Pulmonary artery endothelial cell (primary cell): ENCODE measurements around the gene LIME1. TPM values are rescaled to one million over a fixed set of nuclear protein-coding genes. Genes with fewer than 3 reads are reported as not detected.
A peak's percentile ranks its signal among the peaks of the same experiment; 100 is the strongest.

Experiments
- DNase-seq: peaks from one replicate; pipeline ENCODE4 v3.0.0-alpha.2; 2011; ENCODE audit warnings: low read depth, low spot score
- total RNA-seq: library from RNA; depleted of rRNA; stranded (reverse); fragments of >200 nt; gene quantifications from 2 replicates; pipeline ENCODE4 v1.2.3, GENCODE V29; 2014

LIME1 gene
- total RNA-seq, 1 donor from 2014 or later = 1.6 TPM

GRCh38 chr20:63737945-63738686 lies 1.7 kb downstream of the LIME1 start:
- DNase-seq = no peak

GRCh38 chr20:63738687-63739129 lies 2.2 kb downstream of the LIME1 start:
- DNase-seq = no peak

GRCh38 chr20:63739130-63740069 lies 2.9 kb downstream of the LIME1 start, which contains the start of gene SLC2A4RG:
Gene SLC2A4RG, plus strand, starts transcription at chr20:63739776. Its CDS starts 137 bp downstream, at chr20:63739913.
- no peak for DNase-seq

GRCh38 chr20:63740070-63740626 lies 3.7 kb downstream of the LIME1 start:
- DNase-seq = no peak

DNA sequence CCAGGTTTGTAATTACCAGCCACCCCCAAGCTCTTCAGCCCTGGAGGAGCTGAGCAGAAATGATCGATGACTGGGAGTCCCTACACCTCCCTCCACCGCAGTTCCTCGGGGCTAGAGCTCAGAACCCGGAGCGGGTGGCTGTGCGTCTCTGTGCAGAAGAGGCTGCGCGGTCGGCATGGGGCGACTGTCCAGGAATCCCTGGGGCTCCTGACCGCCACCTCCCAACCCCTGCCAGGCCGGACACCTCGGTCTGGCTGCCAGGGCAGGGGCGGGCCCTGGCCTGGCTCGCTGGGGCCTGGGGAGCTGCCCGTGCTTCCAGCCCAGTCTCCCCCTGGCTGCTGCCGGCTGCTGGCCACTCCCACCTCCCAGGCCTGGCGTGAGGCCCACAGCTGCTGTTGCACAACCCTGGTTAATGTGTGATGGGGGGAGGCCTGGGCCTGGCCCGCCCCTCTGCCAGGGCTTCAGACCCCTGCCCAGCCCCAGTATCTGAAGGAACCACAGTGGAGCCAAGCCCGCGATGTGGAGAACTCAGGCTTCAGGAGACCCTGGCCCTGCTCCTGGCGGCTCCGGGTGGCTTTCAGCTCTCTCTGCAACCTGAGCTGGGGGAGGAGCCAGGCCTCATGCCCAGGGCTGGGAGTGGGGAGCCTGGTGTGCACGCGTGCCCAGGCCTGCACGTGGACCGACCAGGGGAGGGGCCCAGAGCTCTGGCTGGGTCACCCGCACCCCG lies 4.3 kb downstream of the LIME1 start:
- peak; percentile 49 for DNase-seq

DNA sequence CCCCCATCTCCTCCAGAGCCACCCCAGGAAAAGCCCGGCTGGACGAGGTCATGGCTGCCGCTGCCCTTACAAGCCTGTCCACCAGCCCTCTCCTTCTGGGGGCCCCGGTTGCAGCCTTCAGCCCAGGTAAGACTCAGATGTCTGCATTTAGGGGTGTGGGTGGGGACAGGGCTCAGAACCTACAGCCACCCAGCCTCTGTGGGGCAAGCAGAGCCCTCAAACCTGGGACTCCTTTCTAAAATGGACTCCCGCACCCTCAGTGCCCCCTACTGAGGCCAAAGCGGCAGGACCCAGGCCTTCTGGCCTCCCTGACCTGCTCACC lies 4.9 kb downstream of the LIME1 start:
- DNase-seq = no peak

- DNase-seq = no peak
These were observed 5.4 kb downstream of the LIME1 start for GRCh38 chr20:63741676-63742380.

- no peak for DNase-seq
These were observed 6.0 kb downstream of the LIME1 start for GRCh38 chr20:63742381-63743024.

DNA sequence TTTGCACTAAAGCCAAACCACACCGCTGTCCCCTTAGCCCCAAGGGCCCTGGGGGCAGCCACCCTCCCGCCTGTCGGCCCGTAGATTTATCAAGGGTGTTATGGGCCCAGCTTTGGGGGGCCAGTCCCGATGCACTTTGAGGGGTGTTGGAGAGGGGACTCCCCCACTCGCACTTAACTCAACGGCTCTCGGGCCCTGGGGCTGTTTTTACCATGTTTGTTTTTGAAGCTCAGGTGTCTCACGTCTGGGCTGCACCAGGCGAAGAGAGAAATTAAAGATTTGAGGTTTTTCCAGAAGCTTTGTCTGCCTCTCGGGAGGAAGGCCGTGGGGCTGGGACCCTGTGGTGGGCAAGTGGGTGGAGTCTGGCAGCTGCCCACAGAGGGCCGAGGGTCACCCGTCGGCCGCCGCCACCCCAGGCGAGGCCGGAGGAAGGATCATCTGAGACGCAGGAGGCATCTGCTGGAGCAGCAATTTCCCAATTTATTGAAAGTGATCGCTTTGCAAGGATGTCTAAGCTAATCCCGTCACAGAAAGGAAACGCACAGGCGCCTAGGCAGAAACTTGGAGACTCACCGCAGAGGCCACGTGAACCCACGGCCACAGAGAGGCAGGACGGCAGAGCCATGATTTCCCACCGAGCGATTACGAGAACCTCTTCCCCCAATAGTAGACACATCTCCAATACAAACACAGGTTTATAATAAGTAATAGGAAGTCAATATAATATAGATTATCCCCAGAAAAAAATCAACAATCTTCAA lies 6.9 kb downstream of the LIME1 start:
- no peak for DNase-seq

DNA sequence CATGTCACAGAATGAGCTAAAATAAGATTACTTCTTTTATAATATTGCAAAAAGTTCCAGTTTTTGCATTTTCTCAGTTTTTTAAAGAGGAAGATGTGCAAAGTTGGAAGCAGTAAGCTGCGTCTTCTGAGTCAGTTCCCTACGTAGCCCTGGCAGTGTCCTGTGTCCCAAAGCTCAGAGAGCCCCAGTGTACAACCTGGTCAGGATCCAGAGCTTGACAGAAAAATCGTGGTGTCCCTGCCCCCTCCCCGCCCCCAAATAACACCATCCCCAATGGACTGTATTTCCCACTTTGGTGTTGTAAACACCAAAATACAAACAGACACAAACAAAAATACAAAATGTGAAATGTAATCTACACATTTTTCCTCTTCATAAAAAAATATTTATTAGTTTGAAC lies 7.7 kb downstream of the LIME1 start:
- DNase-seq = no peak

DNA sequence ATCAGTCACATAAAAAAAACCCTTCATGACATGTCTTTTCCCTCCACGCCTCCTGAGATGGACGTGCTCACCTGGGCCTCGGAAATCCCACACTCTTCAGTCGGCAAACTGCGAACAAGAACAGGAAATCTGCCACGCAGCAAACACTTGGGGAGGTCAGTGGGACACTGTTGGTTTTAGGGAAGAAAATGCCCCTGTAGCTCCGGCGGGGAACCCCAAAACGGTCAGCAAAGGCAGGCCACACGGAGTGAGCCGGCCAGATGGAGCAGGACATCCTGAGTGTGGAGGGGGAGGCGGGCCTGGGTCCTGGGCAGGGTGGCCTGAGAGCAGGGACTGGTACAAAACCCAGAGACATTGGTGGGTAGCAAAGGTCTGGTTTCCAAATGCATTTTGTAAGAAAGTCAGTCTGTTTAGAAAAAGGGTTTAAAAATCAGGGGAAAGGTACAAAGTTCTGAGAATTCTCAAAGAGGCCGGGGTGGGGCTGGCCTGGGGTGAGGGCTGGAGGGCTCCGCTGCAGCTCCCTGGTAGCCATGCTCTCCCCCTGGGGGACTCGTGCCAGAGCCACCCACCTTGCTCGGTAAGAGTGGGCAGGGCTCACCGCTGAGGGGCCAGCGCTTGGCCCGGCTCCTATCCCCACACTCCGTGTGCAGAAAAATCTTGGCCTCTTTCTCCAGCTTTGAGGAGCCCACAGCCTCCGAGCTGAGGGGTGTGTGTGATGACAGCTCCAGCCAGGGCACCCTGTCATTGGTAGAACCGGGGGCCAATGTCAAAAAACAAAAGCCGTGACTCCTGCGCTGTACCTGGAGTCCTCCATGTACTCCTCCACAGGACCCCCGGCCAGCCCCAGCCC lies 8.3 kb downstream of the LIME1 start:
- no peak for DNase-seq

GRCh38 chr20:63745424-63745805 lies 9.0 kb downstream of the LIME1 start:
- no peak for DNase-seq

DNA sequence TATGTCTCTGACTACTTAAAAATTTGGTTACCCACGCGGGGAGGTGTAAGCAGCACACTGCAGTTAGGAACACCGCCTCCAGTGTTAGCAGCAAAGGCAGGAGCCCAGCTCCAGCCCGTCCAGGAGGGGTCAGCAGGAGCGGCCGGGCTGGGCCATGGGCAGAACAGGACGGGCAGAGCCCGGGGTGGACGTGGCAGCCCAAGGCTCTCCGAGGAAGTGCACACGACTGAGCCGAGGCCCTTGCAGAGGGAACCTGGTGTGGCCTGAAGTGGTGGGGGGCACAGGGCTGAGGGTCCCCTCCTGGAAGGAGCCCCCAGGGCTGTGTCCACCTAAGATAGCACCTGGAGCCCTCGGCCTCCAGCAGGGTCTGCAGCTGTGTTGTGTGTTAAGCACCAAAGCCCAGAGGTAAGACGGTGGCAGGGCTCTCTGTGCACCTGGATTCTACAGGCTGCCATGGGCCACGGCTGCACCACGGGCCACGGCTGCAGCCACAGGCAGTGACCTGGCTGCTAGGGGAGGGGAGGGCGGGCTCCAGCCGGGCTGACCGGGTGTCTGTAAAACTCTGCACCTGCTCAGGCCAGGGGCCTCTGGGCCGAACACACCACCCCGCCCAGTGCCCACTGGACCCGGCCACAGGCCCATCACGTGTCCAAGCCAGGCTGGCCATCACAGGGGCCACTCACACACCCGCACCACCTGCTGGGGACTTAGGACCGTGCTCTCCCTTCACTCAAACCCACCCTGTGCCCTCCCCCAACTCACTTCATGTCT lies 9.7 kb downstream of the LIME1 start:
- no peak for DNase-seq

DNA sequence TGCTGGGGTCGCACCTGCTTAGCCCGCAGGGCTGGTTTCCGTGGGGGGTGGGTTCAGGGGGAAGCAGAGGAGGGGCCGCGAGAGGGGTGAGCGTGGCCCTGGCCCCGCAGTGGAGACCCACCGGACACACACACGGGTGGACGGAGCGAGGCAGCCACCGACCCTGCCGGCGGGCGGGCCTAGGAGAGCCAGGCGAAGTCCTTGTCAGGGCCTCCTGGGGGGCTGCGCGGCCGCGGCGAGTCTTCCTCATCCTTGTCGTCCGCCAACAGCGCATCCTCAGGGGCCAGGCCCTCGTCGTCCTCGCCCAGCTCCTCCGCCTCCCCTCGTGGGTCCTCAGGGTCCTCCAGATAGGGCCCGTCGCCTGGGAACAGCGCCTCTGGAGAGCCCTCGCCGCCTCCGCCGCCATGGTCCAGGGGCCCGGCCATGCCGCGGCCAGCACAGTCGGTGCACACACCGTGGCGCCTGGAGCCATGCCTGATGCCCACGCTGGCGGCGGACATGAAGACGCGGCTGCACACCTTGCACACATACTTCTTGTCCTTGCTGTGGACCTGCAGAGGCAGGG lies 10.4 kb downstream of the LIME1 start:
- no peak for DNase-seq

- no peak for DNase-seq
These were observed 11.2 kb downstream of the LIME1 start for GRCh38 chr20:63747622-63748069.

DNA sequence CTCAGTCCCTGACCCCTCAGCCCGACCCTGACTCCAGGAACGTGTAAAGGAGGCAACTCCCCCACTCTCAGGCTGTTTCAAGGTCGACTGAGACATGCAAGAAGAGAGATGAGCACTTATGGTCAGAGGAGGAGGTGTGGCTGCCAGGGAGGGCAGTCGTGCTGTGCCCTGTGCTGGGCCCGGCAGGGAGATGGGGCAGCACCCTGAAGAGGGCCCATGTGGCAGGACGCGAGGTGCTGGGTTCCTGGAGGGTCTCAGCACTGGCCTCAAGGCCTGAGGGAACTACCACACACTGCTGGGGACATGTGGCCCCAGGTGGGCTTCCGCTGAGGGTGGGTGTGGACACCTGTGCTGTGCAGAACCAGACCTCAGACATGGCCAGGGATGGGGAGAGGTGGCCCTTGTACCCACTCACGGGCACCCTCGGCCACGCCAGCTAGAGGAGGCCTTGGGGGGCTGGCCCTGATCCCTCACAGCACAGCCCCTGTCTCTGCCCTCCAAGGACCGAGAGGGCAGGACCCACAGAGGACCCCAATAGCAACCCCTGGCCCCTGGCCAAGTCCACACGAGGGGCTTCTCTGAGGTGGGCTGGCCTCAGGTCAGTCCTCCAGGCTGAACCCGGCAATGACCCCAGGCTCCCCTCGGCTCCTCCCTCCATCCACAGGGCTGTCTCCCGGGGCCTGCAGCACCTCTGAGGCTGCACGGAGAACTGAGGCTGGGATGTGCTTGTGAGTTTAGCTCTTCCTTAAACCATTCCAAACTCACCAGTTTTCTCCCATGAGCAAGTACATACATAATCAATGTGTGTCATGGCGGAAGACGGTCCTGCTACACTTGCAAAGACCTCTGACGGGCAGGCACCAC lies 11.8 kb downstream of the LIME1 start:
- DNase-seq = no peak

GRCh38 chr20:63748934-63749270 lies 12.4 kb downstream of the LIME1 start:
- no peak for DNase-seq
